ENCODE measurements around the gene RPL37. TPM values are rescaled to one million over a fixed set of nuclear protein-coding genes. Genes with fewer than 3 reads are reported as not detected.
"Not testable (repeated sequence)": the region's sequence is repeated elsewhere in the genome, so short reads cannot be mapped to it uniquely, and the experiment has no call there.

The RPL37 gene
- total RNA-seq, 2 donors from 2014 or later = 1,411 to 1,439 TPM

GRCh38 chr5:40828021-40828631 is 6.9 kb downstream of the RPL37 start:
- no peaks in the 10 kb centered on the region for H3K9me3 Mint-ChIP-seq
- WGBS, 2 experiments (ENCODE audit: insufficient coverage in 1 of 2, insufficient read length in 1 of 2) = 97 to 100% methylated on average over 2 to 3 of the region's 3 CpGs
- H3K4me3 ChIP-seq (ENCODE audit: low read length) = peak overlapping the region; percentile 1
- H3K9me3 ChIP-seq (ENCODE audit: control insufficient read depth, low read length) = no peaks in the 10 kb centered on the region
- peaks cover 13% of the 10 kb centered on the region for H3K4me1 ChIP-seq (ENCODE audit: control insufficient read depth, insufficient read depth, low read length)
- peaks cover 71% of the 10 kb centered on the region for H3K36me3 Mint-ChIP-seq (ENCODE audit: low read depth)
- H3K27me3 Mint-ChIP-seq (ENCODE audit: insufficient read depth) = no peaks in the 10 kb centered on the region
- no peak for DNase-seq
- H3K4me1 Mint-ChIP-seq = peaks cover 47% of the 10 kb centered on the region
- no peaks in the 10 kb centered on the region for H3K27me3 ChIP-seq (ENCODE audit: control insufficient read depth, insufficient read depth, low read length, poor library complexity, severe bottlenecking)
- H3K4me3 Mint-ChIP-seq = peak overlapping the region; percentile 15
- H3K36me3 ChIP-seq (ENCODE audit: control insufficient read depth, insufficient read depth, low read length) = peaks cover 75% of the 10 kb centered on the region
- TF ChIP-seq CTCF (conservative IDR thresholded peaks at IDR 0.05) = no peak
- H3K27ac Mint-ChIP-seq = peak overlapping the region; percentile 79
- H3K27ac ChIP-seq (ENCODE audit: low read depth, low read length) = no peak overlapping the region
- H3K9ac ChIP-seq (ENCODE audit: extremely low read depth, low read length, poor library complexity, severe bottlenecking) = no peak overlapping the region

GRCh38 chr5:40827188-40827977 is 7.6 kb downstream of the RPL37 start:
- no peak for DNase-seq
- Mint-ChIP-seq H3K36me3 (ENCODE audit: low read depth) (peaks cover 64% of the 10 kb centered on the region), H3K27ac (peak overlapping the region; percentile 79), H3K9me3 (no peaks in the 10 kb centered on the region), H3K4me1 (peaks cover 41% of the 10 kb centered on the region), H3K27me3 (ENCODE audit: insufficient read depth) (no peaks in the 10 kb centered on the region), H3K4me3 (peak overlapping the region; percentile 15)
- H3K9me3 ChIP-seq (ENCODE audit: control insufficient read depth, low read length) = no peaks in the 10 kb centered on the region
- no peak overlapping the region for H3K27ac ChIP-seq (ENCODE audit: low read depth, low read length)
- 93 to 100% methylated on average over 9 to 14 of the region's 14 CpGs for WGBS, 2 experiments (ENCODE audit: insufficient coverage in 1 of 2, insufficient read length in 1 of 2)
- TF ChIP-seq CTCF (conservative IDR thresholded peaks at IDR 0.05) = no peak
- H3K4me3 ChIP-seq (ENCODE audit: low read length) = peak overlapping the region; percentile 44
- no peak overlapping the region for H3K9ac ChIP-seq (ENCODE audit: extremely low read depth, low read length, poor library complexity, severe bottlenecking)
- H3K27me3 ChIP-seq (ENCODE audit: control insufficient read depth, insufficient read depth, low read length, poor library complexity, severe bottlenecking) = no peaks in the 10 kb centered on the region
- H3K36me3 ChIP-seq (ENCODE audit: control insufficient read depth, insufficient read depth, low read length) = peaks cover 68% of the 10 kb centered on the region
- peaks cover 12% of the 10 kb centered on the region for H3K4me1 ChIP-seq (ENCODE audit: control insufficient read depth, insufficient read depth, low read length)

- Histone ChIP-seq H3K4me1 (ENCODE audit: control insufficient read depth, insufficient read depth, low read length) (peaks cover 10% of the 10 kb centered on the region), H3K27ac (ENCODE audit: low read depth, low read length) (no peak overlapping the region), H3K9me3 (ENCODE audit: control insufficient read depth, low read length) (no peaks in the 10 kb centered on the region), H3K36me3 (ENCODE audit: control insufficient read depth, insufficient read depth, low read length) (peaks cover 60% of the 10 kb centered on the region), H3K4me3 (ENCODE audit: low read length) (no peak overlapping the region), H3K9ac (ENCODE audit: extremely low read depth, low read length, poor library complexity, severe bottlenecking) (no peak overlapping the region), H3K27me3 (ENCODE audit: control insufficient read depth, insufficient read depth, low read length, poor library complexity, severe bottlenecking) (no peaks in the 10 kb centered on the region)
- no peaks in the 10 kb centered on the region for H3K9me3 Mint-ChIP-seq
- peak overlapping the region; percentile 79 for H3K27ac Mint-ChIP-seq
- TF ChIP-seq CTCF (conservative IDR thresholded peaks at IDR 0.05) = no peak
- H3K4me1 Mint-ChIP-seq = peaks cover 33% of the 10 kb centered on the region
- WGBS, 2 experiments (ENCODE audit: insufficient coverage in 1 of 2, insufficient read length in 1 of 2) = 92% methylated on average over 4 to 5 of the region's 5 CpGs
- no peak for DNase-seq
- no peak overlapping the region for H3K4me3 Mint-ChIP-seq
- peaks cover 56% of the 10 kb centered on the region for H3K36me3 Mint-ChIP-seq (ENCODE audit: low read depth)
- no peaks in the 10 kb centered on the region for H3K27me3 Mint-ChIP-seq (ENCODE audit: insufficient read depth)
Measured at GRCh38 chr5:40826489-40827187, 8.4 kb downstream of the RPL37 start.

- not testable (repeated sequence) for H3K9me3 Mint-ChIP-seq; H3K4me1 ChIP-seq (ENCODE audit: control insufficient read depth, insufficient read depth, low read length); H3K27ac ChIP-seq (ENCODE audit: low read depth, low read length); H3K27me3 Mint-ChIP-seq (ENCODE audit: insufficient read depth); H3K27me3 ChIP-seq (ENCODE audit: control insufficient read depth, insufficient read depth, low read length, poor library complexity, severe bottlenecking); H3K4me3 ChIP-seq (ENCODE audit: low read length); H3K9me3 ChIP-seq (ENCODE audit: control insufficient read depth, low read length); H3K9ac ChIP-seq (ENCODE audit: extremely low read depth, low read length, poor library complexity, severe bottlenecking); H3K4me3 Mint-ChIP-seq
- H3K36me3 Mint-ChIP-seq (ENCODE audit: low read depth) = peaks cover 46% of the 10 kb centered on the region
- peak; percentile 66 for DNase-seq
- H3K4me1 Mint-ChIP-seq = peaks cover 33% of the 10 kb centered on the region
- WGBS, 2 experiments (ENCODE audit: insufficient coverage in 1 of 2, insufficient read length in 1 of 2) = 77 to 95% methylated on average over 4 to 11 of the region's 11 CpGs
- H3K36me3 ChIP-seq (ENCODE audit: control insufficient read depth, insufficient read depth, low read length) = peaks cover 50% of the 10 kb centered on the region
- H3K27ac Mint-ChIP-seq = peak overlapping the region; percentile 59
Measured at GRCh38 chr5:40825461-40826043, 9.5 kb downstream of the RPL37 start.
